Thyroid gland (tissue), 4 donors: ENCODE measurements around the gene CYP27B1.
"Not testable (repeated sequence)": the region's sequence is repeated elsewhere in the genome, so short reads cannot be mapped to it uniquely, and the experiment has no call there.

Experiments
- CTCF ChIP-seq, 6 experiments: fragments of 200-600 bp in 3 of 6; fragments of 450-650 bp in 3 of 6; sonication (generic) in 3 of 6; IDR thresholded peaks; one replicate each; pipeline ENCODE4 v1.5.1; 2016 to 2019; ENCODE audit warnings: antibody characterized with exemption in 6 of 6, mild to moderate bottlenecking in 2 of 6, inconsistent platforms in 1 of 6, moderate library complexity in 1 of 6
- POLR2A ChIP-seq, 2 donors: fragments of 450-650 bp; IDR thresholded peaks; one replicate each; pipeline ENCODE4 v1.6.1; 2017; ENCODE audit warnings: antibody characterized with exemption in 2 of 2, mild to moderate bottlenecking in 2 of 2, moderate library complexity in 1 of 2

- TF ChIP-seq CTCF, POLR2A (IDR thresholded peaks at IDR 0.05): not testable (repeated sequence)
These were observed 51.7 kb downstream of the CYP27B1 start for GRCh38 chr12:57715036-57715748.
